Upper lobe of right lung (tissue), 1 donor: ENCODE measurements around the gene NKX2-2. TPM values are rescaled to one million over a fixed set of nuclear protein-coding genes. Genes with fewer than 3 reads are reported as not detected.

Experiments
- ATAC-seq: fragments of 200-7000 bp; cut with Tn5 transposase; one replicate; pipeline ENCODE4 v1.9.1; 2020; ENCODE audit warnings: mild to moderate bottlenecking, moderate library complexity
- DNase-seq: peaks from one replicate; pipeline ENCODE4 v3.0.0-alpha.2; 2020
- H3K27ac ChIP-seq: fragments of 200-600 bp; one replicate; pipeline ENCODE4 v1.8.0; 2022
- H3K27me3 ChIP-seq: fragments of 200-600 bp; one replicate; pipeline ENCODE4 v1.8.0; 2022; ENCODE audit warnings: mild to moderate bottlenecking
- H3K36me3 ChIP-seq: fragments of 200-600 bp; one replicate; pipeline ENCODE4 v1.8.0; 2022
- H3K4me1 ChIP-seq: fragments of 200-600 bp; one replicate; pipeline ENCODE4 v1.8.0; 2022
- H3K4me3 ChIP-seq: fragments of 200-600 bp; one replicate; pipeline ENCODE4 v1.8.0; 2022; ENCODE audit warnings: mild to moderate bottlenecking
- H3K9me3 ChIP-seq: fragments of 200-600 bp; one replicate; pipeline ENCODE4 v1.8.0; 2022
- CTCF ChIP-seq: fragments of 200-600 bp; IDR thresholded peaks from one replicate; pipeline ENCODE4 v1.8.0; 2022; ENCODE audit warnings: antibody characterized with exemption
- intact Hi-C: fragments of 100-400 bp; cut with DNase I; formaldehyde crosslinking; loops from one replicate; pipeline ENCODE4 v1.11.0; 2022
- total RNA-seq: library from RNA; stranded (reverse); fragmentation: NEBNext Ultra II Directional; extraction: Animal tissue kit (Norgen Biotek cat#: 25700); gene quantifications from one replicate; pipeline ENCODE4 v1.2.1, GENCODE V29; 2021
- donor health status: DM: no; HTN: yes; CAD: no; lungs with severe emphysema.

The NKX2-2 gene
- total RNA-seq, 1 donor from 2014 or later: not detected

- Histone ChIP-seq H3K4me1 (peaks cover 45% of the 10 kb centered on the region), H3K27me3 (peaks cover 100% of the 10 kb centered on the region), H3K27ac (no peak overlapping the region), H3K9me3 (no peaks in the 10 kb centered on the region), H3K4me3 (no peak overlapping the region), H3K36me3 (no peaks in the 10 kb centered on the region)
- ATAC-seq: no peak
- no peak for DNase-seq
- TF ChIP-seq CTCF: no peak
- intact Hi-C loops: no loop called here
Observed at GRCh38 chr20:21512634-21513180, 1.2 kb downstream of the NKX2-2 start.

DNA sequence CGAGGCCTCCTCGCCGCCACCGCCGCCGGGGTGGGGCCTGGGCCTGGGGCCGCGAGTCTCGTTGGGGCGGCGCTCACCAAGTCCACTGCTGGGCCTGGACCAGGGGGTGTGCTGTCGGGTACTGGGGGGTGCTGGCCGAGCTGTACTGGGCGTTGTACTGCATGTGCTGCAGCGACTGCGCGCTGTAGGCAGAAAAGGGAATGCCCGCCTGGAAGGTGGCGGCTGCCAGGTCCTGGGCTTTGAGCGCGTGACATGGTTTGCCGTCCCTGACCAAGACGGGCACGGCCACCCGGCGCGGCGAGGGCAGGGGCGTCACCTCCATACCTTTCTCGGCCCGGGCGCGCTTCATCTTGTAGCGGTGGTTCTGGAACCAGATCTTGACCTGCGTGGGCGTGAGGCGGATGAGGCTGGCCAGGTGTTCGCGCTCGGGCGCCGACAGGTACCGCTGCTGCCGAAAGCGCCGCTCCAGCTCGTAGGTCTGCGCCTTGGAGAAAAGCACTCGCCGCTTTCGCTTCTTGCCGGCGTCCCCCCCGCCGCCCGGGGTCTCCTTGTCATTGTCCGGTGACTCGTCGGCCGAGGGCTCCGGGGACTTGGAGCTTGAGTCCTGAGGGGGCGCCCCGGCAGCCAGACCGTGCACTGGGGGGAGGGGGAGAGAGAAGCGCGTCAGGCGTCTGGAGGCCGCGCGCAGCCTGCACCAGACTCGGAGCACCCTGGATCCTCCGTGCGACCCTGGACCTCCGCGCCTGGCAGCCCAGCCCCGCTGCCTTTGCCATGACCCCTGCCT is 1.8 kb downstream of the NKX2-2 start:
- Histone ChIP-seq H3K36me3 (no peaks in the 10 kb centered on the region), H3K9me3 (no peaks in the 10 kb centered on the region), H3K4me3 (no peak overlapping the region), H3K27me3 (peaks cover 100% of the 10 kb centered on the region), H3K27ac (no peak overlapping the region), H3K4me1 (peaks cover 39% of the 10 kb centered on the region)
- intact Hi-C loops: no loop called here
- DNase-seq: no peak
- ATAC-seq: no peak
- TF ChIP-seq CTCF: no peak

DNA sequence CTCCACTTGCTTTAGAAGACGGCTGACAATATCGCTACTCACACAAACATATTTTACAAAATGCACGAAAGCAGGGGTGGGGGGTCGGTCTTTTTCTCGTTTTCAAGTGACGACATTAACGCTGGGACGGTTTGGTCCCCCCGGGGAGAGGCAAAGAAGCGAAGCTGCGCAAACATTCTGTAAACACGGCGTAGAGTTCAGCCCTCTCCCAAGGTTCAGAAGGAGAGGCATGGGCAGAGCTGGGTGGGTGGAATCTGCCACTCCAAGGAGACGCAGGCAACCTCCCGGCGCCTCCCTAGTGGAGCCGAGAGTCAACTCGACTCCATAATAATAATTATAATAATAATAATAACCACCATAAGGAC is 2.4 kb downstream of the NKX2-2 start:
- peaks cover 100% of the 10 kb centered on the region for H3K27me3 ChIP-seq
- no peak overlapping the region for H3K27ac ChIP-seq
- ATAC-seq (no peak), DNase-seq (no peak)
- intact Hi-C loops: no loop called here
- H3K9me3 ChIP-seq: no peaks in the 10 kb centered on the region
- H3K4me3 ChIP-seq: no peak overlapping the region
- H3K4me1 ChIP-seq: peaks cover 38% of the 10 kb centered on the region
- no peak for TF ChIP-seq CTCF
- H3K36me3 ChIP-seq: no peaks in the 10 kb centered on the region

DNA sequence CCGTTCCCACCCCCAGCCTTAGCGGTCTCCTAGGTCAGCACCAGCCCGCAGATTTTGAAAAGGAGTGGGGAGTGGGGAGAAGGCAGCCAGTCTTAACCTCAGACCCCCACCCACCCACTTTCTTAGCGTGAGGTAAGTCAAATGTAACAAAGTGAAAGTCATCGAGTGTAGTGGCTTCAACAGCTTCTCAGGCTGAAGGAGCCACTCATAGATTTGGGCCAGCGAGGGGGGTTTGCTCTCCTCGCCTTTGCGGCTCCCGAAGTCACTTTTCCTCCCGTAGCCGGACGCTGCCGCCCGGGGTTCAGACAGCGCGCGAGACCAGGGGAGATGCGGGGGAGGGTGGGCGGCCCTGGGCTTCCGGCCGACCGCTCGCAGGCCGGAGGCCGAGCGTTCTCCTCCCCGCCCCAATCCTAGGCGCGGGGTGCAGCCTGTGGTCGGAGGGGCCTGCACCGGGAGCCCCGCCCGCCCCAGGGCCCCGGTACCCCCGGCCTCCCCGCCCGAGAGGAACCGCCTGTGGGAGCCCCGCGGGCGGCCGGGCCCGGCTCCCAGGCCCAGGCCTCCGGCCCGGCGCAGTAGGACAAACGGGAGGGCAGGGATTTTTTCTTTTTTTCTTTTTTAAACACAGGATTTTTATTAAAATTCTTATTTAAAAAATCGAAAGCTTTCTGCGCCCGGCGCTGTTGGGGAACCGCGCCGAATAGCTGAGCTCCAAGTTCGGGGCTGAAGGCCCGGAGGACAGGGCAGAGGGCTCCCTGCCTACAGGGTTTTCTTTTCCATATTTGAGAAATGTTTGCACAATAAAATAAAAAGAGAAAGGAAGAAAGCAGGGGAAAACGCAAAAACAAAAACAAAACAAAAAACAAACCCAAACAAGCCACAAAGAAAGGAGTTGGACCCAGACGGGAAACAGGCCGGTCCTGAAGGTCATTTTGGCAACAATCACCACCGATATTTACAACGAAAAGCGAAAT is 3.2 kb downstream of the NKX2-2 start:
- DNase-seq: no peak
- H3K27ac ChIP-seq: no peak overlapping the region

More for the DNA sequence above, 3.2 kb downstream of the NKX2-2 start:
- Histone ChIP-seq H3K36me3 (no peaks in the 10 kb centered on the region), H3K27me3 (peaks cover 100% of the 10 kb centered on the region), H3K9me3 (no peaks in the 10 kb centered on the region), H3K4me1 (peaks cover 46% of the 10 kb centered on the region), H3K4me3 (peak overlapping the region; percentile 42)
- no peak for TF ChIP-seq CTCF
- intact Hi-C loops: no loop called here
- no peak for ATAC-seq
